Breast epithelium (tissue), 4 donors: Measurements from ENCODE around the gene CTIF. TPM values are rescaled to one million over a fixed set of nuclear protein-coding genes. Genes with fewer than 3 reads are reported as not detected.

Experiments
- DNase-seq, 2 donors: peaks; one replicate each; pipeline ENCODE4 v3.0.0-alpha.2; 2019; ENCODE audit warnings: low spot score in 2 of 2
- H3K27ac ChIP-seq, 2 donors: fragments of 200-600 bp; sonication (generic) in 1 of 2; one replicate each; pipeline ENCODE4 v1.5.1; 2016 to 2019; ENCODE audit warnings: mild to moderate bottlenecking in 1 of 2
- H3K27me3 ChIP-seq, 2 donors: fragments of 200-600 bp; sonication (generic) in 1 of 2; one replicate each; pipeline versions ENCODE4 v1.5.1 to v1.6.0; 2017 to 2019; ENCODE audit warnings: control low read depth in 1 of 2, mild to moderate bottlenecking in 1 of 2
- H3K36me3 ChIP-seq: fragments of 200-600 bp; one replicate; pipeline ENCODE4 v1.5.1; 2019
- H3K4me1 ChIP-seq, 2 donors: fragments of 200-600 bp; sonication (generic); one replicate each; pipeline ENCODE4 v1.5.1; 2016 to 2019; ENCODE audit warnings: control low read depth in 1 of 2
- H3K4me3 ChIP-seq, 3 donors: fragments of 200-600 bp; sonication (generic); 1 replicate in 2 of 3; 2 replicates in 1 of 3; pipeline ENCODE4 v1.5.1; 2016 to 2019; ENCODE audit warnings: mild to moderate bottlenecking in 3 of 3, moderate library complexity in 2 of 3
- H3K9me3 ChIP-seq, 2 donors: fragments of 200-600 bp; sonication (generic) in 1 of 2; one replicate each; pipeline ENCODE4 v1.5.1; 2016 to 2019; ENCODE audit warnings: control low read depth in 1 of 2
- CTCF ChIP-seq, 3 donors: fragments of 450-650 bp; IDR thresholded peaks; one replicate each; pipeline ENCODE4 v1.5.1; 2016 to 2017; ENCODE audit warnings: antibody characterized with exemption in 3 of 3, mild to moderate bottlenecking in 3 of 3, moderate library complexity in 3 of 3
- POLR2A ChIP-seq: fragments of 450-650 bp; IDR thresholded peaks from one replicate; pipeline ENCODE4 v1.6.1; 2016; ENCODE audit warnings: antibody characterized with exemption, mild to moderate bottlenecking, moderate library complexity
- POLR2AphosphoS5 ChIP-seq, 3 donors: sonication (generic); formaldehyde crosslinking; IDR thresholded peaks; one replicate each; pipeline ENCODE4 v1.6.1; 2017; ENCODE audit warnings: antibody characterized with exemption in 3 of 3
- intact Hi-C: fragments of 100-400 bp; cut with DNase I; formaldehyde crosslinking; loops from one replicate; pipeline ENCODE4 v1.15.1; 2023; ENCODE audit warnings: low total_unique reads
- total RNA-seq, 3 donors: library from RNA; depleted of rRNA; stranded (reverse); fragments of >200 nt; gene quantifications; one replicate each; pipeline ENCODE4 v1.1.0, GENCODE V29; 2016

The CTIF gene
- total RNA-seq, 3 donors from 2014 or later: 28.8 to 78.9 (median 32.6) TPM

- intact Hi-C loops: loop anchor here (5.0 kb wide), 1 partner anchor 1186 kb away; no protein-coding TSS in a partner anchor
- H3K27ac ChIP-seq: peak overlapping the region; percentile 93
- TF ChIP-seq POLR2A (peak; percentile 17), POLR2AphosphoS5 (IDR thresholded peaks at IDR 0.05) (peak in 1 of 3 donors; percentile 3), CTCF (IDR thresholded peaks at IDR 0.05) (no peak)
- peak; percentile 55 to 68 for DNase-seq
- H3K9me3 ChIP-seq: no peaks in the 10 kb centered on the region
- no peaks in the 10 kb centered on the region for H3K36me3 ChIP-seq
- peaks cover 2 to 8% of the 10 kb centered on the region in 2 donors for H3K4me1 ChIP-seq
- no peaks in the 10 kb centered on the region for H3K27me3 ChIP-seq
- H3K4me3 ChIP-seq: peak overlapping the region; percentile 79 to 89 (median 82)
Measured at GRCh38 chr18:48541026-48541746, 2.4 kb downstream of the CTIF start.

GRCh38 chr18:48541747-48542400 is 3.0 kb downstream of the CTIF start:
- TF ChIP-seq CTCF (IDR thresholded peaks at IDR 0.05) (no peak), POLR2AphosphoS5 (IDR thresholded peaks at IDR 0.05) (no peak), POLR2A (no peak)
- no peaks in the 10 kb centered on the region for H3K36me3 ChIP-seq
- peak overlapping the region; percentile 79 to 89 (median 82) for H3K4me3 ChIP-seq
- no peaks in the 10 kb centered on the region for H3K9me3 ChIP-seq
- H3K4me1 ChIP-seq: peaks cover 2 to 8% of the 10 kb centered on the region in 2 donors
- peak overlapping the region; percentile 93 for H3K27ac ChIP-seq
- intact Hi-C loops: loop anchor here (5.0 kb wide), 1 partner anchor 1185 kb away; no protein-coding TSS in a partner anchor
- no peak for DNase-seq
- no peaks in the 10 kb centered on the region for H3K27me3 ChIP-seq

GRCh38 chr18:48542513-48543181 is 3.8 kb downstream of the CTIF start:
- TF ChIP-seq POLR2AphosphoS5 (IDR thresholded peaks at IDR 0.05) (no peak), POLR2A (no peak), CTCF (IDR thresholded peaks at IDR 0.05) (no peak)
- intact Hi-C loops: loop anchor here (5.0 kb wide), 1 partner anchor 1185 kb away; no protein-coding TSS in a partner anchor
- Histone ChIP-seq H3K36me3 (no peaks in the 10 kb centered on the region), H3K27ac (no peak overlapping the region), H3K27me3 (no peaks in the 10 kb centered on the region), H3K4me3 (no peak overlapping the region), H3K9me3 (no peaks in the 10 kb centered on the region), H3K4me1 (peaks cover 2 to 12% of the 10 kb centered on the region in 2 donors)
- peak in 1 of 2 donors; percentile 31 for DNase-seq

GRCh38 chr18:48543228-48543627 is 4.4 kb downstream of the CTIF start:
- DNase-seq: no peak
- no peaks in the 10 kb centered on the region for H3K27me3 ChIP-seq
- no peaks in the 10 kb centered on the region for H3K9me3 ChIP-seq
- intact Hi-C loops: loop anchor here (5.0 kb wide), 1 partner anchor 1184 kb away; no protein-coding TSS in a partner anchor
- peaks cover 2 to 14% of the 10 kb centered on the region in 2 donors for H3K4me1 ChIP-seq
- no peak overlapping the region for H3K27ac ChIP-seq
- no peak for TF ChIP-seq POLR2A
- TF ChIP-seq POLR2AphosphoS5 (IDR thresholded peaks at IDR 0.05): no peak
- no peak overlapping the region for H3K4me3 ChIP-seq
- no peaks in the 10 kb centered on the region for H3K36me3 ChIP-seq

- H3K9me3 ChIP-seq: no peaks in the 10 kb centered on the region
- no peak for TF ChIP-seq CTCF (IDR thresholded peaks at IDR 0.05)
- TF ChIP-seq POLR2AphosphoS5 (IDR thresholded peaks at IDR 0.05): no peak
- no peak for TF ChIP-seq POLR2A
- no peak for DNase-seq
- H3K27ac ChIP-seq: no peak overlapping the region
- H3K4me1 ChIP-seq: peaks cover 5 to 14% of the 10 kb centered on the region in 2 donors
- intact Hi-C loops: loop anchor here (5.0 kb wide), 1 partner anchor 1183 kb away; no protein-coding TSS in a partner anchor
- H3K27me3 ChIP-seq: no peaks in the 10 kb centered on the region
- no peaks in the 10 kb centered on the region for H3K36me3 ChIP-seq
- no peak overlapping the region for H3K4me3 ChIP-seq
Measured at GRCh38 chr18:48544116-48544515, 5.3 kb downstream of the CTIF start.
